Measurements from ENCODE around the gene HBG2.

Gene HBG2

GRCh38 chr11:5231111-5231510 is 23.5 kb downstream of the HBG2 start:
- in situ Hi-C loops (cut with MboI; ENCODE audit: low sequenced_read_pairs), result no loop called here

- in situ Hi-C loops (cut with MboI; ENCODE audit: low sequenced_read_pairs), result no loop called here
Measured at GRCh38 chr11:5230266-5230665, 24.3 kb downstream of the HBG2 start.

- in situ Hi-C loops (cut with MboI; ENCODE audit: low sequenced_read_pairs), result no loop called here
Measured at GRCh38 chr11:5229796-5230195, 24.8 kb downstream of the HBG2 start.

- in situ Hi-C loops (cut with MboI; ENCODE audit: low sequenced_read_pairs), result no loop called here
Measured at GRCh38 chr11:5229356-5229755, 25.2 kb downstream of the HBG2 start.

- in situ Hi-C loops (cut with MboI; ENCODE audit: low sequenced_read_pairs), result no loop called here
Measured at GRCh38 chr11:5228124-5228523, 26.5 kb downstream of the HBG2 start.

- in situ Hi-C loops (cut with MboI; ENCODE audit: low sequenced_read_pairs), result no loop called here
Measured at GRCh38 chr11:5227681-5228080, 26.9 kb downstream of the HBG2 start.

GRCh38 chr11:5226732-5227310 is 27.8 kb downstream of the HBG2 start, which contains the start of gene HBB:
TSS of gene HBB (minus strand) at chr11:5227071. CDS start at chr11:5227021, 50 bp downstream.
- in situ Hi-C loops (cut with MboI; ENCODE audit: low sequenced_read_pairs), result no loop called here

- in situ Hi-C loops (cut with MboI; ENCODE audit: low sequenced_read_pairs), result no loop called here
Measured at GRCh38 chr11:5225480-5225871, 29.1 kb downstream of the HBG2 start.

- in situ Hi-C loops (cut with MboI; ENCODE audit: low sequenced_read_pairs), result no loop called here
Measured at GRCh38 chr11:5224538-5225479, 29.8 kb downstream of the HBG2 start.

GRCh38 chr11:5223686-5224085 is 30.9 kb downstream of the HBG2 start:
- in situ Hi-C loops (cut with MboI; ENCODE audit: low sequenced_read_pairs), result no loop called here

- in situ Hi-C loops (cut with MboI; ENCODE audit: low sequenced_read_pairs), result no loop called here
Measured at GRCh38 chr11:5223146-5223545, 31.4 kb downstream of the HBG2 start.

GRCh38 chr11:5210376-5210885 is 44.1 kb downstream of the HBG2 start:
- in situ Hi-C loops (cut with MboI; ENCODE audit: low sequenced_read_pairs), result no loop called here

GRCh38 chr11:5204787-5205186 is 49.8 kb downstream of the HBG2 start:
- in situ Hi-C loops (cut with MboI; ENCODE audit: low sequenced_read_pairs), result no loop called here

GRCh38 chr11:5203366-5203765 is 51.2 kb downstream of the HBG2 start:
- in situ Hi-C loops (cut with MboI; ENCODE audit: low sequenced_read_pairs), result no loop called here

Measured in HL-60/S4 treated with retinoic acid at 250 ng/mL for 4 days and 3 days (cell line).